ENCODE results near the gene SPACA6. TPM values are rescaled to one million over a fixed set of nuclear protein-coding genes. Genes with fewer than 3 reads are reported as not detected.

The SPACA6 gene
- total and polyA plus RNA-seq, 2 of the 8 experiments (the other 6 are each of a cell fraction or from before 2014, with no cell fraction given): 7.1 to 7.5 TPM

- H4K8ac ChIP-seq (ENCODE audit: extremely low read depth, insufficient read depth, low read length): no peak overlapping the region
- H3K79me1 ChIP-seq (ENCODE audit: low read depth, low read length): no peaks in the 10 kb centered on the region
- no peak overlapping the region for H3K4me2 ChIP-seq (ENCODE audit: insufficient read depth in 1 of 2, low read depth in 2 of 2, low read length in 2 of 2)
- H3K18ac ChIP-seq (ENCODE audit: extremely low read depth, low read length): no peak overlapping the region
- 0 out of 7 replicates have a peak, but pooled peaks cover 0 to 2% (median under 1%) of the 10 kb centered on the region in 4 experiments for H3K4me1 ChIP-seq (replicated peaks in 1 of 4; ENCODE audit: control insufficient read depth in 3 of 4, insufficient read depth in 4 of 4, low read length in 3 of 4)
- H2BK15ac ChIP-seq (ENCODE audit: low read length): no peak overlapping the region
- H3K14ac ChIP-seq (ENCODE audit: insufficient read length): no peak overlapping the region
- no peak overlapping the region for H3K27ac ChIP-seq (ENCODE audit: low read depth, low read length)
- H3K9ac ChIP-seq (replicated peaks in 1 of 4; ENCODE audit: extremely low read depth in 1 of 4, low read depth in 3 of 4, low read length in 3 of 4): no peak overlapping the region
- no peak overlapping the region for H2BK12ac ChIP-seq (ENCODE audit: low read depth, low read length)
- H4K91ac ChIP-seq (replicated peaks; ENCODE audit: insufficient read length, low read length): no peak overlapping the region
- no peaks in the 10 kb centered on the region for H3K9me3 ChIP-seq (ENCODE audit: insufficient read depth in 2 of 2, low read depth in 1 of 2, low read length in 1 of 2)
- no peaks in the 10 kb centered on the region for H3K79me2 ChIP-seq (ENCODE audit: control insufficient read depth in 1 of 2, insufficient read depth in 2 of 2, low read length in 2 of 2)
- no peak overlapping the region for H2AK5ac ChIP-seq (ENCODE audit: low read depth, low read length)
- H3K36me3 ChIP-seq (ENCODE audit: control insufficient read depth in 2 of 4, insufficient read depth in 4 of 4, low read length in 3 of 4): no peaks in the 10 kb centered on the region
- no peak for DNase-seq (ENCODE audit: low read depth in 1 of 2, low spot score in 2 of 2)
- H3K23ac ChIP-seq (ENCODE audit: insufficient read length): no peak overlapping the region
- H2BK120ac ChIP-seq (replicated peaks; ENCODE audit: low read depth, low read length): no peak overlapping the region
- H4K5ac ChIP-seq (ENCODE audit: insufficient read length, low read depth, low read length): no peak overlapping the region
- no peak overlapping the region for H3K4me3 ChIP-seq (ENCODE audit: extremely low read depth in 1 of 4, insufficient read depth in 2 of 4, low read depth in 3 of 4, low read length in 4 of 4)
- POLR2A ChIA-PET (ENCODE audit: partially characterized antibody): no interaction called here
- no peak overlapping the region for H3K56ac ChIP-seq (replicated peaks; ENCODE audit: insufficient read length, low read depth, low read length)
- no peak overlapping the region for H3K4ac ChIP-seq (replicated peaks; ENCODE audit: insufficient read length, low read depth, low read length)
- H2BK20ac ChIP-seq (ENCODE audit: low read length): no peak overlapping the region
- FAIRE-seq: no peak
- H4K20me1 ChIP-seq (replicated peaks in 1 of 2; ENCODE audit: control insufficient read depth in 1 of 2, insufficient read depth in 2 of 2, low read length in 2 of 2): no peaks in the 10 kb centered on the region
- H3K23me2 ChIP-seq (ENCODE audit: low read depth, low read length): peaks cover 10% of the 10 kb centered on the region; the same call in 1 of the 2 replicates
- H3K27me3 ChIP-seq (replicated peaks in 1 of 4; ENCODE audit: control insufficient read depth in 3 of 4, extremely low read depth in 1 of 4, insufficient read depth in 3 of 4, low read length in 3 of 4): peaks cover 9 to 25% (median 17%) of the 10 kb centered on the region in 4 experiments
- H2BK5ac ChIP-seq (ENCODE audit: low read depth, low read length): no peak overlapping the region
- WGBS, 2 experiments (ENCODE audit: extremely low coverage in 1 of 2, insufficient coverage in 1 of 2, insufficient read length in 1 of 2, insufficient replicate concordance in 2 of 2, low coverage in 1 of 2, low lambda C conversion rate in 2 of 2, missing lambda C conversion rate in 1 of 2): 89% methylated on average over 3 of the region's 3 CpGs; no CpG with 5 or more reads in 1 of the 2 experiments
- H2AFZ ChIP-seq (ENCODE audit: low read length): no peak overlapping the region
- CTCF ChIA-PET (ENCODE audit: partially characterized antibody): no interaction called here
- TF ChIP-seq RAD21 (IDR thresholded peaks at IDR 0.05 in 1 of 2, conservative IDR thresholded peaks at IDR 0.05 in 1 of 2; ENCODE audit: low read depth in 2 of 2, low read length in 2 of 2): no peak
- TF ChIP-seq FOSL1 (IDR thresholded peaks at IDR 0.05; ENCODE audit: insufficient read depth, low read depth, low read length): no peak
- TF ChIP-seq CEBPB (IDR thresholded peaks at IDR 0.05; ENCODE audit: low read depth, low read length): no peak
- no peak for TF ChIP-seq CTBP2 (IDR thresholded peaks at IDR 0.05; ENCODE audit: borderline replicate concordance, insufficient read depth, insufficient read length, low read length)
- TF ChIP-seq EP300 (IDR thresholded peaks at IDR 0.05; ENCODE audit: borderline replicate concordance in 1 of 2, low read depth in 2 of 2, low read length in 2 of 2): no peak
- TF ChIP-seq SRF (IDR thresholded peaks at IDR 0.05; ENCODE audit: low read depth, low read length): no peak
- no peak for TF ChIP-seq EZH2 (IDR thresholded peaks at IDR 0.05; ENCODE audit: low read depth, low read length, severe bottlenecking)
- TF ChIP-seq RXRA (IDR thresholded peaks at IDR 0.05; ENCODE audit: insufficient read depth, low read depth, low read length): no peak
- TF ChIP-seq CHD1 (IDR thresholded peaks at IDR 0.05; ENCODE audit: low read depth, low read length): no peak
- TF ChIP-seq ASH2L (IDR thresholded peaks at IDR 0.05; ENCODE audit: low read length): no peak
- TF ChIP-seq TEAD4 (IDR thresholded peaks at IDR 0.05; ENCODE audit: low read depth, low read length): no peak
- no peak for TF ChIP-seq SIX5 (IDR thresholded peaks at IDR 0.05; ENCODE audit: low read depth, low read length)
- TF ChIP-seq BCL11A (IDR thresholded peaks at IDR 0.05; ENCODE audit: low read depth in 2 of 2, low read length in 2 of 2): no peak
- no peak for TF ChIP-seq JUND (IDR thresholded peaks at IDR 0.05; ENCODE audit: low read length)
Observed at GRCh38 chr19:51714848-51715247, 21.7 kb downstream of the SPACA6 start.
